Immature natural killer cell (primary cell): ENCODE measurements around the gene SLC4A8. TPM values are rescaled to one million over a fixed set of nuclear protein-coding genes. Genes with fewer than 3 reads are reported as not detected.

Experiments
- DNase-seq, 3 donors: peaks; one replicate each; pipeline ENCODE4 v3.0.0; 2022; ENCODE audit warnings: mixed read lengths in 1 of 3
- H3K27ac Mint-ChIP-seq, 6 donors: one replicate each; pipeline ENCODE4 v1.8.0; 2020; ENCODE audit warnings: mixed read lengths in 6 of 6, mild to moderate bottlenecking in 5 of 6, inconsistent platforms in 4 of 6, moderate library complexity in 3 of 6
- H3K27me3 Mint-ChIP-seq, 3 donors: one replicate each; pipeline ENCODE4 v1.8.0; 2020 to 2021; ENCODE audit warnings: low read depth in 3 of 3, mild to moderate bottlenecking in 3 of 3, mixed read lengths in 3 of 3, moderate library complexity in 3 of 3, inconsistent platforms in 1 of 3
- H3K36me3 Mint-ChIP-seq, 3 donors: one replicate each; pipeline ENCODE4 v1.8.0; 2020; ENCODE audit warnings: mixed read lengths in 3 of 3, inconsistent platforms in 2 of 3, mild to moderate bottlenecking in 2 of 3
- H3K4me1 Mint-ChIP-seq, 2 donors: one replicate each; pipeline ENCODE4 v1.8.0; 2020; ENCODE audit warnings: inconsistent platforms in 2 of 2, mild to moderate bottlenecking in 2 of 2, mixed read lengths in 2 of 2, moderate library complexity in 1 of 2
- H3K4me3 Mint-ChIP-seq, 5 donors: one replicate each; pipeline ENCODE4 v1.8.0; 2020; ENCODE audit warnings: mild to moderate bottlenecking in 5 of 5, mixed read lengths in 5 of 5, inconsistent platforms in 3 of 5, moderate library complexity in 3 of 5
- H3K9me3 Mint-ChIP-seq, 6 donors: one replicate each; pipeline ENCODE4 v1.8.0; 2020; ENCODE audit warnings: mild to moderate bottlenecking in 6 of 6, mixed read lengths in 6 of 6, inconsistent platforms in 4 of 6, moderate library complexity in 3 of 6
- polyA plus RNA-seq, 3 donors: library from polyadenylated mRNA; unstranded; fragments of 300-500 nt; fragmentation: Illumina TruSeq; gene quantifications; one replicate each; pipeline ENCODE4 v1.2.3, GENCODE V29; 2021

The SLC4A8 gene
- polyA plus RNA-seq, 3 donors from 2014 or later, result 1.2 TPM; not detected in 1

- peaks cover 0 to 13% (median 0%) of the 10 kb centered on the region in 3 donors for H3K36me3 Mint-ChIP-seq
These were observed 93.2 kb downstream of the SLC4A8 start for GRCh38 chr12:51517800-51518199.

GRCh38 chr12:51519755-51520154, 95.1 kb downstream of the SLC4A8 start:
- Mint-ChIP-seq H3K27ac (no peak overlapping the region), H3K4me3 (no peak overlapping the region), H3K4me1 (no peaks in the 10 kb centered on the region), H3K9me3 (no peaks in the 10 kb centered on the region), H3K27me3 (peaks cover 0 to 6% (median 0%) of the 10 kb centered on the region in 3 donors), H3K36me3 (peaks cover 0 to 8% (median 0%) of the 10 kb centered on the region in 3 donors)
- DNase-seq, result no peak

More at GRCh38 chr12:51517800-51518199, 93.2 kb downstream of the SLC4A8 start:
- no peak overlapping the region for H3K27ac Mint-ChIP-seq
- DNase-seq, result no peak
- no peaks in the 10 kb centered on the region for H3K9me3 Mint-ChIP-seq
- no peak overlapping the region for H3K4me3 Mint-ChIP-seq
- H3K4me1 Mint-ChIP-seq, result no peaks in the 10 kb centered on the region
- H3K27me3 Mint-ChIP-seq, result peaks cover 0 to 6% (median 0%) of the 10 kb centered on the region in 3 donors

DNA sequence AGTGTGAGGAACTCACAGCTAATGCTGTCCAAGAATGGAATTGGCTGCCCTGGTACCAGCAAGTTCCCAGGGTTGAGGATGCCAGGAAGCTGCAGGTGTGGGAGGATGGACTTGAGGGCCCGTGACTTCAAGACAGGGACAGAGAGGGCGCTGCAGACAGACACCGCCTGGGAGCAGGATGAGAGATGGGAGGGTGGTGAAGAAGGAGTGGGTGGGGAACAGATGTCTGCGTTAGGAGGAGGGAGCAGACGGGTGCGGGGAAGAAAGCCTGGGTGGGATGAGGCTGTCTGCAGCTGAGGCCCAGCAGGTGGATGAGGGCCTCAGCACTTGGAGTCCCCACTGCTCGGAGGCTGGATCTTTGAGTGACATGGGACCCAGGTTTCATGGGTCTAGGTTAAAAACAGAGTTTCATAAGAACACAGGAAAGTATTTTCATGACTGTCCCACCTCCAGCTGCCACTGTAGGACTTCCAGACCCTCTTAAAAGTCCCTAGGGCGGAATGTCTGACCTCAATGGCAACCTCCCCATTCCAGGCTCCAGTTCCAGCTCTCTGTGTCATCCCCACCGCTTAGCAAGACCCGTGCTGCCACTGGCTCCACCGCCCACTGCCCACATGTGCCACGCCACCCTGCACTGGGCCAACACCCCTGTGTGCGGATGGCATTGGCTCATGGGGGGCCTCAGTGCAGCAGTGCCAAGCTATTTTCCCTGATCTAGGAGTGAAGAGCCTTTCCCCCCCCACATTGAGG, 96.1 kb downstream of the SLC4A8 start:
- no peak for DNase-seq
- Mint-ChIP-seq H3K36me3 (no peaks in the 10 kb centered on the region), H3K27me3 (peaks cover 0 to 5% (median 0%) of the 10 kb centered on the region in 3 donors), H3K27ac (no peak overlapping the region), H3K4me1 (no peaks in the 10 kb centered on the region), H3K9me3 (no peaks in the 10 kb centered on the region), H3K4me3 (no peak overlapping the region)

GRCh38 chr12:51521554-51522276, 97.1 kb downstream of the SLC4A8 start:
- DNase-seq, result no peak
- Mint-ChIP-seq H3K9me3 (no peaks in the 10 kb centered on the region), H3K4me3 (no peak overlapping the region)

GRCh38 chr12:51522696-51523095, 98.1 kb downstream of the SLC4A8 start:
- H3K4me3 Mint-ChIP-seq, result no peak overlapping the region
- H3K27me3 Mint-ChIP-seq, result peaks cover 0 to 3% (median 0%) of the 10 kb centered on the region in 3 donors
- H3K36me3 Mint-ChIP-seq, result no peaks in the 10 kb centered on the region
- no peak overlapping the region for H3K27ac Mint-ChIP-seq
- DNase-seq, result no peak
- no peaks in the 10 kb centered on the region for H3K9me3 Mint-ChIP-seq
- H3K4me1 Mint-ChIP-seq, result no peaks in the 10 kb centered on the region

More at GRCh38 chr12:51521554-51522276, 97.1 kb downstream of the SLC4A8 start:
- no peak overlapping the region for H3K27ac Mint-ChIP-seq
- no peaks in the 10 kb centered on the region for H3K36me3 Mint-ChIP-seq
- no peaks in the 10 kb centered on the region for H3K4me1 Mint-ChIP-seq
- H3K27me3 Mint-ChIP-seq, result peaks cover 0 to 5% (median 0%) of the 10 kb centered on the region in 3 donors

DNA sequence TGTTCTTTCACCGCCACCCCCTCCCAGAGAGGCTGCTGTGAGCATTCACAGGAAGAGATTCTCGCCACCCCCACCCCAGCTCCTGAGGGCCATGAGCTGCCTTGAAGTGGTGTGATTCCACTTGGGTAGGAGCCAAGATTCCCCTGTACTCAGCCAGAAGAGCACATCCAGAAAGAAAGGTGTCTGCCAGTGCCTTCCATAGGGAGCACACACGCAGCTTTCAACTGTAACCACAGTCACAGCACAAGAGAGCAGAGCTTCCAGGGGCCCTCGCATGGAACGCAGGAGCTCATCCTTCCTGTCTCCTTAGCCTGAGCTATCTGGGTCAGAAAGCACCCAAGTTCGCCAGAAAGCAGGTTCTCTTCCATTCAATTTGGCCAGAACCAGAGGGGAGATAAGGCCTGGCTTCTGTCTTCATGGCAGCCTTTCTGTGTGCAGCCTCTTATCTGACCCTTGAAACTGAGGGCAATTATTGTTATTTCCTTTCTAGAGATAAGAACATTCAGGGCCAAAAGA, 99.8 kb downstream of the SLC4A8 start:
- Mint-ChIP-seq H3K4me3 (no peak overlapping the region), H3K4me1 (no peaks in the 10 kb centered on the region), H3K27ac (no peak overlapping the region), H3K36me3 (no peaks in the 10 kb centered on the region), H3K9me3 (no peaks in the 10 kb centered on the region), H3K27me3 (peaks cover 0 to 4% (median 4%) of the 10 kb centered on the region in 3 donors)
- no peak for DNase-seq

- no peak overlapping the region for H3K4me3 Mint-ChIP-seq
- no peaks in the 10 kb centered on the region for H3K9me3 Mint-ChIP-seq
- H3K4me1 Mint-ChIP-seq, result no peaks in the 10 kb centered on the region
- DNase-seq, result no peak
- no peaks in the 10 kb centered on the region for H3K36me3 Mint-ChIP-seq
- no peak overlapping the region for H3K27ac Mint-ChIP-seq
- H3K27me3 Mint-ChIP-seq, result peaks cover 0 to 4% (median 4%) of the 10 kb centered on the region in 3 donors
These were observed 100.9 kb downstream of the SLC4A8 start for GRCh38 chr12:51525518-51525917.

- H3K4me3 Mint-ChIP-seq, result no peak overlapping the region
- H3K36me3 Mint-ChIP-seq, result no peaks in the 10 kb centered on the region
- H3K27ac Mint-ChIP-seq, result no peak overlapping the region
- H3K27me3 Mint-ChIP-seq, result peaks cover 2 to 4% (median 3%) of the 10 kb centered on the region in 3 donors
- H3K4me1 Mint-ChIP-seq, result peaks cover 0 to 6% of the 10 kb centered on the region in 2 donors
- DNase-seq, result no peak
- H3K9me3 Mint-ChIP-seq, result no peaks in the 10 kb centered on the region
These were observed 103.3 kb downstream of the SLC4A8 start for GRCh38 chr12:51527966-51528365.

GRCh38 chr12:51528852-51529650, 104.4 kb downstream of the SLC4A8 start:
- Mint-ChIP-seq H3K27ac (no peak overlapping the region), H3K4me3 (no peak overlapping the region), H3K27me3 (peaks cover 3 to 12% (median 4%) of the 10 kb centered on the region in 3 donors), H3K4me1 (peaks cover 0 to 6% of the 10 kb centered on the region in 2 donors), H3K36me3 (no peaks in the 10 kb centered on the region), H3K9me3 (no peaks in the 10 kb centered on the region)
- DNase-seq, result no peak

DNA sequence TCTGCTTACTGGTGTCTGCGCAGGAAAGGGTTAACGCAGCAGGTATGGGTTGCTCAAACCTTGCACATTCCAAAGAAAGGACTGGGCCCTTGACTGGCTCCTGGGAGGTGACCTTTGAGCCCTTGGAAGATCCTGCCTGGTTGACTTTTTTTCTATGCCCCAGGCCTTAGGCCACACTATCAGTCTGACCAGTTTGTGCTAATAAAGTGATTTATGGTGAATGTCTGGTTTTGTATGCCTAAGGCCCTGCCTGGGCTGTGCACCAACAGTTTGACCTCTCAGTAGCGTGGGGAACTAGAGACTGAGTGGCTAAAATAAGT, 105.0 kb downstream of the SLC4A8 start:
- no peak for DNase-seq
- Mint-ChIP-seq H3K27ac (peak overlapping the region in 1 of 6 donors; percentile 7), H3K27me3 (peaks cover 3 to 12% (median 4%) of the 10 kb centered on the region in 3 donors), H3K4me1 (peaks cover 0 to 6% of the 10 kb centered on the region in 2 donors), H3K9me3 (no peaks in the 10 kb centered on the region), H3K4me3 (no peak overlapping the region), H3K36me3 (no peaks in the 10 kb centered on the region)

- no peak for DNase-seq
- Mint-ChIP-seq H3K4me3 (no peak overlapping the region), H3K36me3 (no peaks in the 10 kb centered on the region), H3K27ac (no peak overlapping the region), H3K9me3 (no peaks in the 10 kb centered on the region), H3K4me1 (peaks cover 0 to 6% of the 10 kb centered on the region in 2 donors), H3K27me3 (peaks cover 3 to 16% (median 4%) of the 10 kb centered on the region in 3 donors)
These were observed 105.6 kb downstream of the SLC4A8 start for GRCh38 chr12:51530208-51530607.

GRCh38 chr12:51531284-51531977, 106.8 kb downstream of the SLC4A8 start:
- H3K4me1 Mint-ChIP-seq, result peaks cover 0 to 6% of the 10 kb centered on the region in 2 donors
- H3K27ac Mint-ChIP-seq, result no peak overlapping the region
- H3K9me3 Mint-ChIP-seq, result no peaks in the 10 kb centered on the region
- no peaks in the 10 kb centered on the region for H3K36me3 Mint-ChIP-seq
- DNase-seq, result no peak
- peaks cover 3 to 16% (median 4%) of the 10 kb centered on the region in 3 donors for H3K27me3 Mint-ChIP-seq
- no peak overlapping the region for H3K4me3 Mint-ChIP-seq

DNA sequence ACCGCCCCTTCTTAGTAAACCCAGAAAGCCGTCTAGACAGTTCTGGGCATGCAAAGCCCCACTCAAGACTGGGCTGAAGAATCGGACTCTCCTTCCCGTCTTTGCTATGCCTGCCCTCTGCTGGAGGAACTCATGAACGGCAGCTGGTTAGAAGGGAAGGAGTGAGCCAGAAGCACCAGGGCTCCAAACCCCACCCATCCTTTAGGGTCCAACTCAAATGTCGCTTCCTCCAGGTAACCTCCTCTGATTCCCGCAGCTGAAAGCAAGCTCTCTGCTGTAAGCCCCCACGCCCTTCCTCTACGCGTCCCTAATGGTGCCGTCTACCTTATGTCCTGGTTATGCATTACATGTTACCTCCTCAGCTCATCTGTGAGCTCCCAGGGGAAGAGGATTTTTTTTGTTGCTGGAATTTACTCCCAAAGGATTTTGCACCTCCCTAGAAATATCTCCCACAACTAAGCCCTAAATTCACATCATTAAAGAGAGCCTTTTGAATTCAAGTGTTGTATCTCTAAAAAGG, 107.4 kb downstream of the SLC4A8 start:
- peak; percentile 62 to 70 (median 67) for DNase-seq

More for the DNA sequence above, 107.4 kb downstream of the SLC4A8 start:
- no peaks in the 10 kb centered on the region for H3K9me3 Mint-ChIP-seq
- H3K27ac Mint-ChIP-seq, result no peak overlapping the region
- H3K4me3 Mint-ChIP-seq, result no peak overlapping the region
- H3K4me1 Mint-ChIP-seq, result peaks cover 0 to 6% of the 10 kb centered on the region in 2 donors
- H3K36me3 Mint-ChIP-seq, result no peaks in the 10 kb centered on the region
- H3K27me3 Mint-ChIP-seq, result peaks cover 3 to 19% (median 7%) of the 10 kb centered on the region in 3 donors
